Natural killer cell (primary cell): ENCODE measurements around the gene PPARG. TPM values are rescaled to one million over a fixed set of nuclear protein-coding genes. Genes with fewer than 3 reads are reported as not detected.

Experiments
- ATAC-seq, 3 donors: fragments of 150-1000 bp in 2 of 3; fragments of 200-7000 bp in 1 of 3; cut with Tn5 transposase; 1 replicate in 1 of 3; 2 replicates in 2 of 3; pipeline ENCODE4 v1.10.0; 2021; ENCODE audit warnings: mild to moderate bottlenecking in 2 of 3, moderate library complexity in 2 of 3
- DNase-seq, 2 donors: peaks; one replicate each; pipeline versions ENCODE4 v3.0.0 to v3.0.0-alpha.2; 2013 to 2021; ENCODE audit warnings: mixed read lengths in 1 of 2
- H3K27ac ChIP-seq: one replicate; pipeline ENCODE4 v1.5.1; 2013; ENCODE audit warnings: mild to moderate bottlenecking, low read length
- H3K27me3 ChIP-seq: one replicate; pipeline ENCODE4 v1.6.1; 2013; ENCODE audit warnings: low read length; ENCODE audit not compliant: control insufficient read depth, insufficient read depth
- H3K36me3 ChIP-seq: one replicate; pipeline ENCODE4 v1.6.1; 2013; ENCODE audit warnings: low read length; ENCODE audit not compliant: control insufficient read depth, insufficient read depth
- H3K4me1 ChIP-seq: one replicate; pipeline ENCODE4 v1.6.1; 2013; ENCODE audit warnings: low read length; ENCODE audit not compliant: control insufficient read depth, insufficient read depth
- H3K4me3 ChIP-seq: one replicate; pipeline ENCODE4 v1.5.1; 2013; ENCODE audit warnings: low read length
- H3K9me3 ChIP-seq: one replicate; pipeline ENCODE4 v1.6.1; 2013; ENCODE audit warnings: low read length; ENCODE audit not compliant: control insufficient read depth, insufficient read depth
- H3K27ac Mint-ChIP-seq, 2 donors: one replicate each; pipeline ENCODE4 v1.8.0; 2022; ENCODE audit warnings: mild to moderate bottlenecking in 2 of 2, mixed read lengths in 2 of 2, moderate library complexity in 1 of 2
- H3K27me3 Mint-ChIP-seq, 2 donors: one replicate each; pipeline ENCODE4 v1.8.0; 2022; ENCODE audit warnings: low read depth in 2 of 2, mixed read lengths in 2 of 2
- H3K36me3 Mint-ChIP-seq: one replicate; pipeline ENCODE4 v1.8.0; 2022; ENCODE audit warnings: mixed read lengths
- H3K4me1 Mint-ChIP-seq, 2 donors: one replicate each; pipeline ENCODE4 v1.8.0; 2022; ENCODE audit warnings: mixed read lengths in 2 of 2
- H3K4me3 Mint-ChIP-seq: one replicate; pipeline ENCODE4 v1.8.0; 2022; ENCODE audit warnings: mild to moderate bottlenecking, moderate library complexity, mixed read lengths
- H3K9me3 Mint-ChIP-seq, 2 donors: one replicate each; pipeline ENCODE4 v1.8.0; 2022; ENCODE audit warnings: mixed read lengths in 2 of 2
- WGBS: methylation state at CpG from one replicate; pipeline ENCODE4 v1.1.7; 2013; ENCODE audit warnings: missing lambda C conversion rate; ENCODE audit not compliant: insufficient coverage; 5-methylcytosine and 5-hydroxymethylcytosine counted together
- intact Hi-C: fragments of 100-400 bp; cut with micrococcal nuclease; formaldehyde crosslinking; loops from one replicate; pipeline ENCODE4 v1.14.2; 2022
- total RNA-seq, 4 donors: library from RNA; stranded (reverse); fragments of 120-200 nt in 1 of 4; gene quantifications; one replicate each; pipeline versions ENCODE4 v1.2.3 to v1.2.4, GENCODE V29; 2013 to 2022
- TF ChIP-seq, protein P1 (sequence below): fragments of 200-600 bp; IDR thresholded peaks from one replicate; pipeline ENCODE4 v1.8.0; 2022; ENCODE audit warnings: antibody characterized with exemption

PPARG gene
- total RNA-seq, 3 donors from 2014 or later (not counting 1 experiment from before 2014, with no cell fraction given), result 0.21 TPM; not detected in 2

- Histone ChIP-seq H3K27ac (no peak overlapping the region), H3K36me3 (no peaks in the 10 kb centered on the region), H3K9me3 (no peaks in the 10 kb centered on the region), H3K4me1 (no peaks in the 10 kb centered on the region), H3K4me3 (no peak overlapping the region), H3K27me3 (peaks cover 2% of the 10 kb centered on the region)
- Mint-ChIP-seq H3K4me1 (no peaks in the 10 kb centered on the region), H3K27me3 (peaks cover 8 to 16% of the 10 kb centered on the region in 2 donors), H3K4me3 (no peak overlapping the region), H3K27ac (no peak overlapping the region), H3K36me3 (peaks cover 16% of the 10 kb centered on the region), H3K9me3 (peaks cover 2 to 4% of the 10 kb centered on the region in 2 donors)
- ATAC-seq, result no peak
- TF ChIP-seq, protein P1, sequence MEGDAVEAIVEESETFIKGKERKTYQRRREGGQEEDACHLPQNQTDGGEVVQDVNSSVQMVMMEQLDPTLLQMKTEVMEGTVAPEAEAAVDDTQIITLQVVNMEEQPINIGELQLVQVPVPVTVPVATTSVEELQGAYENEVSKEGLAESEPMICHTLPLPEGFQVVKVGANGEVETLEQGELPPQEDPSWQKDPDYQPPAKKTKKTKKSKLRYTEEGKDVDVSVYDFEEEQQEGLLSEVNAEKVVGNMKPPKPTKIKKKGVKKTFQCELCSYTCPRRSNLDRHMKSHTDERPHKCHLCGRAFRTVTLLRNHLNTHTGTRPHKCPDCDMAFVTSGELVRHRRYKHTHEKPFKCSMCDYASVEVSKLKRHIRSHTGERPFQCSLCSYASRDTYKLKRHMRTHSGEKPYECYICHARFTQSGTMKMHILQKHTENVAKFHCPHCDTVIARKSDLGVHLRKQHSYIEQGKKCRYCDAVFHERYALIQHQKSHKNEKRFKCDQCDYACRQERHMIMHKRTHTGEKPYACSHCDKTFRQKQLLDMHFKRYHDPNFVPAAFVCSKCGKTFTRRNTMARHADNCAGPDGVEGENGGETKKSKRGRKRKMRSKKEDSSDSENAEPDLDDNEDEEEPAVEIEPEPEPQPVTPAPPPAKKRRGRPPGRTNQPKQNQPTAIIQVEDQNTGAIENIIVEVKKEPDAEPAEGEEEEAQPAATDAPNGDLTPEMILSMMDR, result no peak
- 45% methylated on average over 3 of the region's 6 CpGs for WGBS
- intact Hi-C loops, result no loop called here
- DNase-seq, result no peak
Observed at GRCh38 chr3:12246497-12247163, 42.2 kb upstream of the PPARG start.

- Mint-ChIP-seq H3K27ac (no peak overlapping the region), H3K27me3 (peaks cover 8 to 16% of the 10 kb centered on the region in 2 donors)
- 75% methylated on average over 1 of the region's 4 CpGs for WGBS
Observed at GRCh38 chr3:12247411-12247810, 41.5 kb upstream of the PPARG start.

DNA sequence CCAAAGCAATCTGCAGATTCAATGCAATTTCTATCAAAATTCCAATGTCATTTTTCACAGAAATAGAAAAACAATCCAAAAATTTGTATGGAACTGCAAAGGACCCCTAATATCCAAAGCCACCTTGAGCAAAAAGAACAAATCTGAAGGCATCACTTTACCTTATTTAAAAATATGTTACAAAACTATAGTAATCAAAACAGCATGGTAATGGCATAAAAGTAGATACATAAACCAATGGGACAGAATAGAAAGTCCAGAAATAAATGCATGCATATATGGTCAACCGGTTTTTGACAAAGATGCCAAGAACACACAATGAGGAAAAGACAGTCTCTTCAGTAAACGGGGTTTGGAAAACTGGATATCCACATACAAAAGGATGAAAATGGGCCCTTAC, 39.4 kb upstream of the PPARG start:
- no peak overlapping the region for H3K27ac Mint-ChIP-seq
- Histone ChIP-seq H3K27me3 (peaks cover 2% of the 10 kb centered on the region), H3K9me3 (no peaks in the 10 kb centered on the region), H3K4me1 (no peaks in the 10 kb centered on the region), H3K27ac (no peak overlapping the region), H3K4me3 (no peak overlapping the region), H3K36me3 (no peaks in the 10 kb centered on the region)
- peaks cover 0 to 4% of the 10 kb centered on the region in 2 donors for H3K4me1 Mint-ChIP-seq
- peaks cover 2 to 4% of the 10 kb centered on the region in 2 donors for H3K9me3 Mint-ChIP-seq
- intact Hi-C loops, result no loop called here
- no peak overlapping the region for H3K4me3 Mint-ChIP-seq
- DNase-seq (no peak), ATAC-seq (no peak)
- H3K27me3 Mint-ChIP-seq, result peaks cover 8 to 16% of the 10 kb centered on the region in 2 donors
- H3K36me3 Mint-ChIP-seq, result peaks cover 16% of the 10 kb centered on the region
- WGBS, result 97% methylated on average over 2 of the region's 2 CpGs
- TF ChIP-seq, protein P1, result no peak

More at GRCh38 chr3:12247411-12247810, 41.5 kb upstream of the PPARG start:
- ATAC-seq, result no peak
- Mint-ChIP-seq H3K4me3 (no peak overlapping the region), H3K9me3 (peaks cover 2 to 4% of the 10 kb centered on the region in 2 donors), H3K4me1 (no peaks in the 10 kb centered on the region), H3K36me3 (peaks cover 16% of the 10 kb centered on the region)
- no peaks in the 10 kb centered on the region for H3K4me1 ChIP-seq
- no peak for DNase-seq
- H3K27me3 ChIP-seq, result peaks cover 2% of the 10 kb centered on the region
- H3K36me3 ChIP-seq, result no peaks in the 10 kb centered on the region
- intact Hi-C loops, result no loop called here
- no peaks in the 10 kb centered on the region for H3K9me3 ChIP-seq
- H3K27ac ChIP-seq, result no peak overlapping the region
- no peak overlapping the region for H3K4me3 ChIP-seq
- TF ChIP-seq, protein P1, result no peak

DNA sequence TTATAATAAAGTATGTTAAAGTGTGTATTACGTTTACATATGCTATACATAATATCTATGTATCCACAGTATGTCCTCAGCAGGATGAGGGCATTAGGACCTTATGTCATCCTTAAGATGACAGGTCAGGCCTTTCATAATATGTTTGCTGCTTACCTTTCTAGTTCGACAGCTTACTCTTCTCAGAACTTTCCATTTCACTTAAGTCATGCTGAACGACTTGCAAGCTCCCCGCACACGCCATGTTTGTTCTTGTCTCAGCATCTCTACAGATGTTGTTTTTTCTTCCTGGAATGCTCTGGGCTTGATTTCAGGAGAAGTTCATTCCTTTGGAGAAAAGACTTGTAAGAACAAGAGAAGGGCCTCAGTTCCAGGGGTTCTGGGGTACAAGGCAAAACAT, 36.0 kb upstream of the PPARG start:
- Mint-ChIP-seq H3K9me3 (peaks cover 2 to 4% of the 10 kb centered on the region in 2 donors), H3K36me3 (peaks cover 16% of the 10 kb centered on the region), H3K27me3 (peaks cover 0 to 6% of the 10 kb centered on the region in 2 donors), H3K27ac (no peak overlapping the region), H3K4me3 (no peak overlapping the region), H3K4me1 (peaks cover 0 to 4% of the 10 kb centered on the region in 2 donors)
- no peak for ATAC-seq
- Histone ChIP-seq H3K4me1 (no peaks in the 10 kb centered on the region), H3K9me3 (no peaks in the 10 kb centered on the region), H3K4me3 (no peak overlapping the region), H3K36me3 (no peaks in the 10 kb centered on the region), H3K27me3 (no peaks in the 10 kb centered on the region), H3K27ac (no peak overlapping the region)
- no peak for DNase-seq
- intact Hi-C loops, result no loop called here
- TF ChIP-seq, protein P1, result no peak
- WGBS, result 92% methylated on average over 5 of the region's 5 CpGs
